HK-2 (cell line): Measurements from ENCODE around the gene SERPINB4.
"Not testable (repeated sequence)": the region's sequence is repeated elsewhere in the genome, so short reads cannot be mapped to it uniquely, and the experiment has no call there.

Experiments used
- DNase-seq: peaks from one replicate; pipeline ENCODE4 v3.0.0-alpha.2; 2018; ENCODE audit not compliant: unreplicated experiment

SERPINB4 gene

GRCh38 chr18:63644142-63644541, at the start of gene SERPINB4:
Gene SERPINB4 (minus strand): TSS chr18:63644256. CDS start chr18:63643577, 679 bp downstream.
- DNase-seq, result not testable (repeated sequence)

GRCh38 chr18:63689064-63689463, 45.0 kb upstream of the SERPINB4 start:
- no peak for DNase-seq

GRCh38 chr18:63686871-63687270, 42.8 kb upstream of the SERPINB4 start:
- no peak for DNase-seq

- no peak for DNase-seq
Measured at GRCh38 chr18:63684718-63685117, 40.7 kb upstream of the SERPINB4 start.

- DNase-seq, result no peak
Measured at GRCh38 chr18:63683890-63684289, 39.8 kb upstream of the SERPINB4 start.

GRCh38 chr18:63683152-63683551, 39.1 kb upstream of the SERPINB4 start:
- DNase-seq, result peak; percentile 1

GRCh38 chr18:63681449-63682340, 37.6 kb upstream of the SERPINB4 start:
- no peak for DNase-seq

- no peak for DNase-seq
Measured at GRCh38 chr18:63679820-63680606, 36.0 kb upstream of the SERPINB4 start.

GRCh38 chr18:63677500-63678225, 33.6 kb upstream of the SERPINB4 start:
- no peak for DNase-seq

GRCh38 chr18:63676526-63677323, 32.7 kb upstream of the SERPINB4 start:
- DNase-seq, result no peak

GRCh38 chr18:63664571-63664970, 20.5 kb upstream of the SERPINB4 start:
- no peak for DNase-seq

- DNase-seq, result not testable (repeated sequence)
Measured at GRCh38 chr18:63661750-63662149, 17.7 kb upstream of the SERPINB4 start, which contains the start of gene SERPINB3. Gene SERPINB3 (minus strand): TSS chr18:63661893. CDS start chr18:63661216, 677 bp downstream.

GRCh38 chr18:63658920-63659319, 14.9 kb upstream of the SERPINB4 start:
- not testable (repeated sequence) for DNase-seq

GRCh38 chr18:63650271-63650670, 6.2 kb upstream of the SERPINB4 start:
- DNase-seq, result not testable (repeated sequence)

GRCh38 chr18:63648241-63648640, 4.2 kb upstream of the SERPINB4 start:
- DNase-seq, result no peak

GRCh38 chr18:63646936-63647335, 2.9 kb upstream of the SERPINB4 start:
- DNase-seq, result no peak

- not testable (repeated sequence) for DNase-seq
Measured at GRCh38 chr18:63644694-63645093, 638 bp upstream of the SERPINB4 start.

- DNase-seq, result not testable (repeated sequence)
Measured at GRCh38 chr18:63642668-63643356, 1.2 kb downstream of the SERPINB4 start.

- not testable (repeated sequence) for DNase-seq
Measured at GRCh38 chr18:63641157-63641680, 2.8 kb downstream of the SERPINB4 start.

GRCh38 chr18:63637703-63638102, 6.4 kb downstream of the SERPINB4 start:
- DNase-seq, result no peak
